ENCODE measurements around the gene KLHL22.

- TF ChIP-seq CTCF (conservative IDR thresholded peaks at IDR 0.05) (no peak), EZH2 (IDR thresholded peaks at IDR 0.05; ENCODE audit: low read depth) (no peak)
Observed at GRCh38 chr22:20524004-20524481, 28.4 kb upstream of the KLHL22 start.

All from PC-9 (cell line).